GM19324 (cell line): ENCODE measurements around the gene MED19.
A peak's percentile ranks its signal among the peaks of the same experiment; 100 is the strongest.
"Not testable (repeated sequence)": the region's sequence is repeated elsewhere in the genome, so short reads cannot be mapped to it uniquely, and the experiment has no call there.

ENCODE experiments used
- ATAC-seq: cut with Tn5 transposase; IDR thresholded peaks from one replicate; pipeline ENCODE4 v1.9.1; 2021; ENCODE audit warnings: mild to moderate bottlenecking, moderate library complexity; ENCODE audit not compliant: unreplicated experiment, low FRiP score

The MED19 gene

GRCh38 chr11:57705432-57705831 lies 6.6 kb downstream of the MED19 start:
- not testable (repeated sequence) for ATAC-seq

DNA sequence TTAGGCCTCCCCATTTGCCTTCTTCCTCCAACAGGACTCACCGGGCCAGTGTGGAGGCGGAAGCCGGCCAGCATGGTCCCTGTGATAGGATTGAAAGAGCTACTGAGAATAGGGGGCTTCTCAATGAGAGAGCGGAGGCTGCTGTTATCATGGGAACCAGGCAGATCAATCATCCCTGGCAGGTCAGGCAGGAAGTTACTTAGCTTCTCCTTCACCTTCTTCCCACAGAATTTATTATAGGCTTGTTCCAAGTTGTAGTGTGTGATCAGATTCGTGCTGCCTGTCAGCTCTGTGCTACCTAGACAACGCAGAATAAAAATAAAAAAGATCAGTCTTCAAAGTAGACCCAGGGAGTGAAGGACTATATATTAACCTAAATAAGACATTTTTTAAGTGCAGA lies 7.1 kb downstream of the MED19 start:
- no peak for ATAC-seq

GRCh38 chr11:57703341-57703740 lies 8.7 kb downstream of the MED19 start:
- no peak for ATAC-seq

DNA sequence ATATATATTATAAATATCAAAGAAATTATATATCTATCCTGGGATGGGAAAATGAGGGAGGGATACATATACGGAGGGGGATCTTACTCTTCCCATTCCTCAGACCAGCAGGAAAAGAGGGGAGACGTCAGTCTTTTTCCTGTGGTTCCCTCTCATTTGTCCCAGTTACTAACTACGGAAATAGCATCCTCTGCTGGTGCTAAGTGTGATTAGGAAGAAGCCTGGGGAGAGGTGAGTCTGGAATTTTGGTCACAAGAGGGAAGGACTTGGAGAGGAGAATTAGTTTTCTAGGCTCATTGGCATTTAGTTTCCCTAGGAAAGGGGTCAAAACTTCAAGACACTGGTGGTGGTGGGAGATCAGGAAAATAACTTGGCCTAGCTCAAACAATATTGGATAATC lies 11.6 kb downstream of the MED19 start:
- ATAC-seq = no peak

DNA sequence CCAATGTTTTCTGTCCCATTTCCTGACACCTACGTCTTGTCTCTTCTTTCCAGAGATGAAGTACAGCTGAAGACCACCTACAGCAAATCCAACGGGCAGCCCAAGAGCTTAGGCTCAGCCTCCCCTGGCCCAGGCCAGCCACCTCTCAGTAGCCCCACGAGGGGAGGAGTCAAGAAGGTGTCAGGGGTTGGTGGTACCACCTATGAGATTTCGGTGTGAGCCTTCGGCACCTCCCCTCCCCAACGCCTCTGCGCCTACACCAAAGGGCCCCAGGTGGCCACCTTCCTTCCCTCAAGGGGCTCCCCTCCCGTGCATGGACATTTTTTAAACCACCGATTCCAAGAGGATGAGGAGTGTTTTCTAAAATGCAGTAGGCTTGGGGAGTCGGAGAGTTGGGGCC lies 12.2 kb downstream of the MED19 start:
- no peak for ATAC-seq

DNA sequence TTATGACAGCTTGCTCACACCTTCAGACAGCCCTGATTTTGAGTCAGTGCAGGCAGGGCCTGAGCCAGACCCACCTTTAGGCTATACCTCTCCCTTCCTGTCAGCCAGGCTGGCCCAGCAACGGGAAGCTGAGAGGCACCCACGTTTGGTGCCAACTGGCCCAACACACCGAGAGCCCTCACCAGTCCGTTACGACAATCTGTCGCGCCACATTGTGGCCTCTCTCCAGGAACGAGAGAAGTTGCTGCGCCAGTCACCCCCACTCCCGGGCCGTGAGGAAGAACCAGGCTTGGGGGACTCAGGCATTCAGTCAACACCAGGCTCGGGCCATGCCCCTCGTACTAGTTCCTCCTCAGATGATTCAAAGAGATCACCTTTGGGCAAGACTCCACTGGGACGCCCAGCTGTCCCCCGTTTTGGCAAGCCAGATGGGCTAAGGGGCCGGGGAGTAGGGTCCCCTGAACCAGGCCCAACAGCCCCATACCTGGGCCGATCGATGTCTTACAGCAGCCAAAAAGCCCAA lies 13.1 kb downstream of the MED19 start:
- no peak for ATAC-seq

- not testable (repeated sequence) for ATAC-seq
Measured at GRCh38 chr11:57690474-57690873, 21.5 kb downstream of the MED19 start.

DNA sequence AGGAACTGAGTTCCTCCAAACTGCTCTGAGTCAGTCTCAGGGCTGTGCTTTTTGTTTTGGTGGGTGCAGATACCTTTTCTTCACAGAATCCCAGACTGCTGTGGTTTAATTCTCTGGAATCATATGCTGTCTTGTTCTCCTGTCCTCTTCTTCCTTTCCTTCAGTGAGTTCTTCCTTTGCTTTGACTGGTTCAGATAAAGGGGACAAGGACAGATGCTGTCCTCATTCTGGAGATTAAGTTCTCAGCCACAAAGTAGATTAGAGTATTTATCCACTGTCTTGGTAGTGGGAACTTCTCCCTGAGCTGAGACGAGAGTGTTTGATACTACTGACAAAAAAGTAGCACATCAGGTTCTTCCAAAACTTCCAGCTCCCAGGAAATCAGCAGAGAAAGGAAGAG lies 30.8 kb downstream of the MED19 start:
- no peak for ATAC-seq

GRCh38 chr11:57680552-57680874 lies 31.5 kb downstream of the MED19 start:
- no peak for ATAC-seq

- ATAC-seq = no peak
Measured at GRCh38 chr11:57679396-57679795, 32.6 kb downstream of the MED19 start.

GRCh38 chr11:57675176-57675941 lies 36.7 kb downstream of the MED19 start:
- no peak for ATAC-seq

GRCh38 chr11:57674251-57674650 lies 37.8 kb downstream of the MED19 start:
- ATAC-seq = no peak

GRCh38 chr11:57668434-57668782 lies 43.6 kb downstream of the MED19 start:
- peak; percentile 12 for ATAC-seq

- peak; percentile 87 for ATAC-seq
Measured at GRCh38 chr11:57667736-57668433, 44.1 kb downstream of the MED19 start, which contains the start of gene ZDHHC5. Gene ZDHHC5 (plus strand): TSS chr11:57668114. CDS start chr11:57673091, 4,977 bp downstream.

DNA sequence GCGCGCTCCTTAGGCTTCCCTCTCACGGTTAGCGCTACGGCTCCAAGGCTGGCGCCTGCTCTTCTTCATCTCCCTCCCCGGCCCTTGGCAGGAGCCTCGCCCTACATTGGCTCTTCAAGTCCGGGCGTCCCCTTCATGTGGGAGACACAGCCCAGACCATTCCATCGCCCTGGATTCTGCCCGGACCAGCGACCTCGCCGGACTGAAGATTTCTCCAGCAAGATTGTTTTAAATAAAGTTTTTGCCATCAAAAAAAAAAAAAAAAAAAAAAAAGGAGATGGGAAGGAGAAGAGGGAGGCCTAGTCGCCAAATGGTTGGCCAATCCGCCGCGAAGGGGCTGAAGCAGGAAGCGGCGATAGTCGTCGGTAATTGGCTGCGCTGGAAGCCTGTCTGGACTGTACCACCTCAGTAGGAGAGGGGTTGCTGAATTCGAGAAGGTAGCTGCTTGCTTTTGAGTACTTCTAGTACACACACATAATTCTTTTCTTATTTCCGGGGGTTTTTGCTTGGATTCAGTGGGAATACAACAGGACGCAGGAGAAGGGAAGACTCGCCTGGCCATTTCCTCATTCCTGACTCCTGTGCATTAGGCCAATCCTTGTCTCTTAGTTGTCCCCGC lies 44.8 kb downstream of the MED19 start:
- ATAC-seq = peak; percentile 77

DNA sequence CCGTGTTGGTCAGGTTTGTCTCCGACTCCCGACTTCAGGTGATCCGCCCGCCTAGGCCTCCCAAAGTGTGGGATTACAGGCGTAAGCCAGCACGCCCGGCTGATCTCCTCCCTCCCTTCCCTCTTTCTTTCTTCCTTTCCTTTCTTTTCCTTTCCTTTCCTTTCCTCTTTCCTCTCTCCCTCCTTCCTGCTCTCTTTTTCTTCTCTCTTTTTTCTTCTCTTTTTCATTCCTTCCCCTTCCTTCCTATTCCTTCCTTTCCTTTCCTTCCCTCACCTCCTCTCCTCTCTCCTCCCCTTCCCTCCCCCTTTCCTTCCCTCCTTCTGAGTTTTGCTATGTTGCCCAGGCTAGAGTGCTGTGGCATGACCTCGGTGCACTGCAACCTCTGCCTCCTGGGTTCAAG lies 48.0 kb downstream of the MED19 start:
- no peak for ATAC-seq

DNA sequence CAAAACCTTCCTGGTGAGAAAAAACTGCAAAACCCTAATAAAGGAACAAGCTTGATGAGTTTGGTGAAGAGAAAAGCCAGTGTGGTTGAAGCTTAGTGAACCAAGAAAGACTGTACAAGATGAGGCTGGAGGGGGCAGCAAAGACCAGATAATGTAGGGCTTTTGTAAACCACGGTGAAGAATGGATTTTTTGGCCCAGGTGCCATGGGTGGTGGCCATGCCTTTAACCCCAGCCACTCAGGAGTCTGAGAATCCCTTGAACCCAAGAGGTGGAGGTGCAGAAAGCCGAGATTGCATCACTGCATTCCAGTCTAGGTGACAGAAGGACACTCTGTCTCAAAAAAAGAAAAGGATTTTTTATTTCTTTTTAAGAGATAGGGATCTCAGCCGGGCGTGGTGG lies 49.1 kb downstream of the MED19 start:
- ATAC-seq = no peak

GRCh38 chr11:57659669-57660068 lies 52.3 kb downstream of the MED19 start:
- no peak for ATAC-seq

DNA sequence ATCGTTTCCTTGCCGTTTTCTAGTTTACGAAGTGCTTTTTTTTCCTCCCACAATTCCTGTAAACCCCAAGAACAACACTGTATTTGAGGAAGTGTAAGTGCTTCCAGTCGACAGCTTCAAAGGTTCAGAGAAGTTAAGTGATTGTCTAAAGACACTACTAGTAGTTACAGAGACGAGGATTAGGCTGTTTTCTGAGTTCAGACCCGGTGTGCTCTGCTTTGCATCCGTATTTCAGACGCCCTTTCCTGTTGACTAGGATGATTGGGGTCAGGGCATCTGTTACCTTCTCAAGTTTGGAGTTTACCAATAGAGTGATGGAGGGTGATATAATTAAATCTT lies 54.0 kb downstream of the MED19 start:
- ATAC-seq = no peak

DNA sequence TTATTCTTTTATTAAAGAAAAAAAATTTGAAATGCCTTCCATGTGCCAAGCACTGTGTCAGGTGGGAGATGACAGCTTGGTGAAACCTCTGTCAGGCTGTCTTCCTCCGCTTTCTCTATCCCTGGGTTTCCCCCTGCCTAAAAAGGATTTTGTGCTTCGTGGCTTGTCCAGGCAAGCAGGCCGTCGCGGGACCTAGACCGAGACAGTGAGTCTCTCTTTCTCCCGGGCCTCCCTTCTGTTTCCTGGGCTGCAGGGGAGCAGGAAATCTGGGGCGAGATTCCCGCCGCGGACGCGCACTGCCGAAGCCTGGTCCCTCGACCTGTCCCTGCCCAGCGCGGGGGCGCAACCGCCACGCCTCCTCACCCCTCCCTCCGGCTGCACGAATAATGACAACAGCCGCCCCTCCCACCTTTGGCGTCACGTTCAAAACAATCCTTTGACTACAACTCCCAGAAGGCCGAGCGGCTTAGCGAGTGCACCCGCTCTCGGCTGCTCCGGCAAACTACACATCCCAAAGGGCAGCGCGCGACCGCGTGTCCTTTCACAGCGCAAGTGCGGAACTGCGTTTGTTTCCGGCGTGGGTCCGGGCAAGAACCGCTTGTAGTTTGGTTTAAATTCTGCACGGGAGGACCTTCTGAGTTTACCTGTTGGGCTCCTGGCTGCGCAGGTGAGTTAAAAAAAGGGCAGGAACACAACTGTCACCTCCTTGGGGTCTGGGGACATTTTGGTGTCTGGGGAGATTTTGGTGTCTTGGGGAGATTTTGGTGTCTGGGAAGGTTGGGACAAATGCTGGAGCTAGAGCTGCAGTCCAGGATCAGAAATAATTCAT lies 54.6 kb downstream of the MED19 start, which contains the start of gene CLP1:
TSS of gene CLP1 (plus strand) at position 569 of the 829 bp plus-strand sequence. CDS start 1,715 bp downstream, outside the sequence.
- ATAC-seq = peak; percentile 99

DNA sequence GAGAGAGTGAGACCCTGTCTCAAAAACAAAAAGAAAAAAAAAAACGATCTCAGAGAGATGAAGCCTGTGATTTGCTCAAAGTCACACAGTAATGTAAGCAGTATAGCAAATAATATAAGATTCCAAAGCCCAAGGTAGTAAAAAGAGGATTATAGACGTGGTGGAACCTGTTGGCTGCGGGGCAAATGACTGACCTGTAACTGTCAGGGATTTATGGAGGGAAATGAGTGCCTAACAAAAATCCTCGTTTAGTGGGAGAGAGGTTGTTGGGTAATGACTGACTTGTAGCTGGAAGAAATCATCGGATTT lies 55.2 kb downstream of the MED19 start:
- ATAC-seq = no peak
